Endothelial cell of umbilical vein (primary cell): Measurements from ENCODE around the gene CCSER1. TPM values are rescaled to one million over a fixed set of nuclear protein-coding genes. Genes with fewer than 3 reads are reported as not detected.

ENCODE experiments used
- BruUV-seq: library from RNA; stranded (reverse); fragments of 400-500 nt; replicated peaks from 2 replicates; lab custom pipeline; 2021; lab: Mats Ljungman, UMichigan
- CTCF ChIA-PET: fragments of 300-600, 350-600 bp; sonication (Branson Sonifier 250); formaldehyde crosslinking; loops from one replicate; lab custom pipeline; 2021; ENCODE audit warnings: antibody characterized with exemption, inconsistent platforms; lab: Charles Lee
- POLR2A ChIA-PET: fragments of 300-600, 350-600 bp; sonication (Branson Sonifier 250); formaldehyde crosslinking; loops from one replicate; lab custom pipeline; 2021; ENCODE audit warnings: antibody characterized with exemption, inconsistent platforms; lab: Charles Lee
- DNase-seq: peaks from one replicate; pipeline ENCODE4 v3.0.0-alpha.2; 2011; ENCODE audit warnings: low read depth, low spot score
- FAIRE-seq: peaks from 2 replicates; lab custom pipeline; 2011; peaks lifted over from hg19 to GRCh38; lab: Jason Lieb, UNC
- H2AFZ ChIP-seq: 2 replicates; pipeline ENCODE4 v1.6.0; 2012; ENCODE audit warnings: low read depth, low read length, control low read depth, inconsistent platforms
- H3K27ac ChIP-seq: 2 replicates; pipeline ENCODE4 v1.5.1; 2011; ENCODE audit warnings: low read depth, mild to moderate bottlenecking, control low read depth, low read length, moderate library complexity; ENCODE audit not compliant: insufficient read depth
- H3K27me3 ChIP-seq, 2 experiments: 2 replicates each; pipeline versions ENCODE4 v1.6.0 to v1.6.1; 2011; ENCODE audit warnings: low read length in 2 of 2, mixed read lengths in 1 of 2; ENCODE audit not compliant: control insufficient read depth in 2 of 2, insufficient read depth in 2 of 2
- H3K36me3 ChIP-seq, 2 experiments: 2 replicates in 1 of 2; 3 replicates in 1 of 2; pipeline ENCODE4 v1.5.1; 2011; ENCODE audit warnings: low read length in 2 of 2, mild to moderate bottlenecking in 1 of 2, moderate library complexity in 1 of 2; ENCODE audit not compliant: control insufficient read depth in 2 of 2, insufficient read depth in 2 of 2; ENCODE audit errors: extremely low read depth in 1 of 2
- H3K4me1 ChIP-seq: 3 replicates; pipeline ENCODE4 v1.5.1; 2011; ENCODE audit warnings: mild to moderate bottlenecking, low read length; ENCODE audit not compliant: control insufficient read depth, insufficient read depth; ENCODE audit errors: extremely low read depth
- H3K4me2 ChIP-seq: 2 replicates; pipeline ENCODE4 v1.6.1; 2011; ENCODE audit warnings: low read length, control low read depth, mixed read lengths; ENCODE audit not compliant: insufficient read depth
- H3K4me3 ChIP-seq, 3 experiments: fragments of 200-600 bp in 1 of 3; sonication (generic), shearing (Covaris generic) in 1 of 3; replicated peaks in 1 of 3; 2 replicates each; pipeline ENCODE4 v1.5.1; 2011 to 2016; ENCODE audit warnings: control low read depth in 3 of 3, low read length in 3 of 3, mild to moderate bottlenecking in 2 of 3, inconsistent platforms in 1 of 3, low read depth in 1 of 3, moderate library complexity in 1 of 3; ENCODE audit not compliant: insufficient read depth in 1 of 3
- H3K79me2 ChIP-seq: 2 replicates; pipeline ENCODE4 v1.6.0; 2012; ENCODE audit warnings: low read length, inconsistent platforms; ENCODE audit not compliant: control insufficient read depth, insufficient read depth
- H3K9ac ChIP-seq: replicated peaks from 2 replicates; pipeline ENCODE3; 2011; ENCODE audit warnings: low read length, control low read depth; ENCODE audit not compliant: insufficient read depth; ENCODE audit errors: extremely low read depth
- H3K9me1 ChIP-seq: replicated peaks from 3 replicates; pipeline ENCODE4 v1.6.0; 2011; ENCODE audit warnings: mild to moderate bottlenecking, low read length; ENCODE audit not compliant: control insufficient read depth, insufficient read depth; ENCODE audit errors: extremely low read depth
- H3K9me3 ChIP-seq: replicated peaks from 2 replicates; pipeline ENCODE4 v1.5.1; 2012; ENCODE audit warnings: low read length, inconsistent platforms; ENCODE audit not compliant: control insufficient read depth, insufficient read depth
- H4K20me1 ChIP-seq: replicated peaks from 2 replicates; pipeline ENCODE3; 2011; ENCODE audit warnings: mild to moderate bottlenecking, low read length; ENCODE audit not compliant: control insufficient read depth, insufficient read depth; ENCODE audit errors: extremely low read depth
- EZH2 ChIP-seq: IDR thresholded peaks from 2 replicates; pipeline ENCODE4 v1.6.1; 2012; ENCODE audit warnings: borderline replicate concordance, low read depth, mild to moderate bottlenecking, moderate library complexity, low read length, inconsistent platforms; ENCODE audit not compliant: severe bottlenecking
- FOS ChIP-seq: IDR thresholded peaks from 2 replicates; pipeline ENCODE4 v1.6.1; 2011; ENCODE audit warnings: mild to moderate bottlenecking, low read length, moderate library complexity, borderline replicate concordance; ENCODE audit not compliant: insufficient read depth
- GATA2 ChIP-seq: IDR thresholded peaks from 2 replicates; pipeline ENCODE4 v1.7.0; 2011; ENCODE audit warnings: low read depth, mild to moderate bottlenecking, moderate library complexity, mixed read lengths, low read length; ENCODE audit not compliant: insufficient read length, insufficient read depth
- JUN ChIP-seq: IDR thresholded peaks from 2 replicates; pipeline ENCODE4 v1.6.1; 2011; ENCODE audit warnings: borderline replicate concordance, low read depth; ENCODE audit not compliant: insufficient read length, insufficient read depth
- MAX ChIP-seq: IDR thresholded peaks from 2 replicates; pipeline ENCODE4 v1.6.1; 2011; ENCODE audit not compliant: insufficient read depth, insufficient read length
- MYC ChIP-seq: IDR thresholded peaks from one replicate; pipeline ENCODE4 v1.6.1; 2011; ENCODE audit warnings: mild to moderate bottlenecking, low read depth, low read length
- POLR2A ChIP-seq: IDR thresholded peaks from 2 replicates; pipeline ENCODE4 v1.6.1; 2012; ENCODE audit warnings: low read depth, mild to moderate bottlenecking, control low read depth, low read length
- POLR2AphosphoS5 ChIP-seq: IDR thresholded peaks from 2 replicates; pipeline ENCODE4 v1.6.1; 2012; ENCODE audit warnings: low read depth, mild to moderate bottlenecking, control low read depth, low read length, moderate library complexity; ENCODE audit not compliant: insufficient read depth
- dilution Hi-C: fragments of 300-500 bp; cut with MboI; formaldehyde crosslinking; loops from one replicate; pipeline ENCODE4 v1.15.0; 2019; ENCODE audit warnings: low sequenced_read_pairs; ENCODE audit not compliant: extremely low pct_ligation_motif_present
- intact Hi-C: fragments of 100-400 bp; cut with micrococcal nuclease; formaldehyde crosslinking; loops from one replicate; pipeline ENCODE4 v1.10.0; 2022
- polyA plus RNA-seq, 4 experiments: library from polyadenylated mRNA; depleted of rRNA in 3 of 4; stranded (reverse) in 3 of 4; unstranded in 1 of 4; fragments of >200 nt; gene quantifications; 2 replicates each; pipeline versions ENCODE4 v1.2.1 to v1.2.3, GENCODE V29; 2011 to 2012; ENCODE audit warnings: missing spikeins in 1 of 4
- total RNA-seq: library from RNA; stranded (reverse); gene quantifications from 2 replicates; pipeline ENCODE4 v1.2.3, GENCODE V29; 2021
- TF ChIP-seq, protein P1 (sequence below), 2 donors: IDR thresholded peaks; 1 replicate in 1 of 2; 2 replicates in 1 of 2; pipeline ENCODE4 v1.5.1; 2011; ENCODE audit warnings: low read length in 2 of 2, mild to moderate bottlenecking in 2 of 2, moderate library complexity in 2 of 2, control low read depth in 1 of 2, inconsistent platforms in 1 of 2, low read depth in 1 of 2; ENCODE audit not compliant: insufficient read depth in 1 of 2; ENCODE audit errors: extremely low read depth in 1 of 2

Gene CCSER1
- total and polyA plus RNA-seq, 2 donors (not counting 3 experiments of a cell fraction or from before 2014, with no cell fraction given) = 0.11 to 1.8 TPM

DNA sequence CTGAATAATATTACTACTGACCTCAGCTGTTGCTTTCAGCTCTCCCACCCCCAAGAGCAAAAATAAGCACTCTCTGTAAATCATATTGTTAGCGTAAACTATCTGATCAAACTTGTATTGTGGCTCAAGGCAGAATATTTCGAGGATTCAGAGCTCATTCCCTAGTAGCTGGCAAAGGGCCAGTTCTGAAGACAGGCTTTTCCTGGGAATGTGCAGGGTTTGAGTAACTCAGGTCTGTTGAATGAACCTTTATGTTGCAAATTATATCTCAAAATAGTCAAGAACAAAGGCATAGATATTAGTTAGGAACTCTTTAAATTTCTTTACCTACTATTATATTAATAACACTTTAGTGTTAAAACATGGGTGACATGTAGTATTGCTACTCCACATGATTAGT is 454.9 kb downstream of the CCSER1 start:
- Histone ChIP-seq H3K4me3 (no peak overlapping the region), H3K27me3 (no peaks in the 10 kb centered on the region), H3K36me3 (no peaks in the 10 kb centered on the region), H3K9me3 (no peaks in the 10 kb centered on the region), H2AFZ (no peak overlapping the region), H3K27ac (no peak overlapping the region), H3K4me1 (no peaks in the 10 kb centered on the region), H4K20me1 (no peaks in the 10 kb centered on the region), H3K9ac (no peak overlapping the region), H3K4me2 (no peak overlapping the region), H3K79me2 (no peaks in the 10 kb centered on the region), H3K9me1 (no peaks in the 10 kb centered on the region)
- dilution Hi-C loops (no loop called here), intact Hi-C loops (no loop called here)
- ChIA-PET POLR2A (no interaction called here), CTCF (no interaction called here)
- no peak for FAIRE-seq
- peak; percentile 6 for DNase-seq
- BruUV-seq = no TSS peak
- no peak for TF ChIP-seq EZH2
- no peak for TF ChIP-seq FOS

DNA sequence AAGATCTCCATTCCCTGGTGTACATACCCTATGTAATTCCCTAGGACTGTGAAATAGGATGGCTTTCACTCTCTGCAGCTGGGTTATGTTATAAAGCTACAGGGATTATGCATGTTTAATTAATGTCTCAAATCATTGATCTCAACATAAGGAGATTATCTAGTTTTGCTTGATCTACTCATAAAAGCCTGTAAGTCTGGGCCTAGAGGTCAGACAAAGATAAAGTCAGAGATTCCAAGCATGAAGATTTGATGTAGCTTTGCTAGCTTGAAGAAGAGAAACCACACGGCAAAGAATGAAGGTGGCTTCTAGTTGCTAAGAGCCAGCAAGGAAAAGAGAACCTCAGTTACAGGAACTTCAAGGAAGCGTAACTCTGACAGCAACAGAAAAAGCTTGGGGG is 456.9 kb downstream of the CCSER1 start:
- intact Hi-C loops = no loop called here
- dilution Hi-C loops = no loop called here

More for the DNA sequence above, 456.9 kb downstream of the CCSER1 start:
- no peak overlapping the region for H3K27ac ChIP-seq
- H3K4me2 ChIP-seq = no peak overlapping the region
- no peak overlapping the region for H3K4me3 ChIP-seq
- ChIA-PET POLR2A (no interaction called here), CTCF (interaction anchor here (1.1 to 1.2 kb wide), 2 partner anchors 10 to 21 kb away, joined by 3 read pairs; no protein-coding TSS in a partner anchor)
- no peak overlapping the region for H2AFZ ChIP-seq
- H4K20me1 ChIP-seq = no peaks in the 10 kb centered on the region
- no peaks in the 10 kb centered on the region for H3K36me3 ChIP-seq
- TF ChIP-seq JUN (no peak), POLR2A (no peak), EZH2 (no peak), GATA2 (no peak), MYC (no peak), POLR2AphosphoS5 (no peak), MAX (no peak), FOS (no peak)
- TF ChIP-seq, protein P1, sequence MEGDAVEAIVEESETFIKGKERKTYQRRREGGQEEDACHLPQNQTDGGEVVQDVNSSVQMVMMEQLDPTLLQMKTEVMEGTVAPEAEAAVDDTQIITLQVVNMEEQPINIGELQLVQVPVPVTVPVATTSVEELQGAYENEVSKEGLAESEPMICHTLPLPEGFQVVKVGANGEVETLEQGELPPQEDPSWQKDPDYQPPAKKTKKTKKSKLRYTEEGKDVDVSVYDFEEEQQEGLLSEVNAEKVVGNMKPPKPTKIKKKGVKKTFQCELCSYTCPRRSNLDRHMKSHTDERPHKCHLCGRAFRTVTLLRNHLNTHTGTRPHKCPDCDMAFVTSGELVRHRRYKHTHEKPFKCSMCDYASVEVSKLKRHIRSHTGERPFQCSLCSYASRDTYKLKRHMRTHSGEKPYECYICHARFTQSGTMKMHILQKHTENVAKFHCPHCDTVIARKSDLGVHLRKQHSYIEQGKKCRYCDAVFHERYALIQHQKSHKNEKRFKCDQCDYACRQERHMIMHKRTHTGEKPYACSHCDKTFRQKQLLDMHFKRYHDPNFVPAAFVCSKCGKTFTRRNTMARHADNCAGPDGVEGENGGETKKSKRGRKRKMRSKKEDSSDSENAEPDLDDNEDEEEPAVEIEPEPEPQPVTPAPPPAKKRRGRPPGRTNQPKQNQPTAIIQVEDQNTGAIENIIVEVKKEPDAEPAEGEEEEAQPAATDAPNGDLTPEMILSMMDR (IDR thresholded peaks at IDR 0.05; ENCODE audit: extremely low read depth in 1 of 2, insufficient read depth in 1 of 2, low read depth in 1 of 2, low read length in 2 of 2) = no peak
- no peak for FAIRE-seq
- DNase-seq = no peak
- H3K4me1 ChIP-seq = no peaks in the 10 kb centered on the region
- H3K9ac ChIP-seq = no peak overlapping the region
- H3K9me3 ChIP-seq = no peaks in the 10 kb centered on the region
- no peaks in the 10 kb centered on the region for H3K79me2 ChIP-seq
- BruUV-seq = no TSS peak
- H3K9me1 ChIP-seq = no peaks in the 10 kb centered on the region
- no peaks in the 10 kb centered on the region for H3K27me3 ChIP-seq
